ENCODE results near the gene PDE4D.
A peak's percentile ranks its signal among the peaks of the same experiment; 100 is the strongest.

PDE4D gene

DNA sequence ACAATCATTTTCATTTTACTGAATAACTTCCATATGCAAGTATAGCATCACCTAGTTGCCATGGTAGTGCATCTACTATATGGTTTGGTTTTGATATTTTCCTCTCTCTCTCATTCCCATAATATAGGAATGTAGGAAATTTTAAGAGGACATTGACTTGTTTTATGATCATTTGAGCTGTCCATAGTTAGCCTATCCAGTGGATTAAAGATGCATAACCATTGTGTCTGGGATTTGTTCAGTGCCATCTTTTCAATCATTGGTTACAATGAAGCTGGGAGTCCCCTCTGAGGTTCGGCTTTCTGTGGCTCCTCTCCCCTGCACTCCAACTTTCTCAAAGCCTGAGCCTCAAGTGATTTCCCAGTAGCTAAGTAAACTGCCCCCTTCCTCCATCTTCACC, 852.2 kb downstream of the PDE4D start:
- TF ChIP-seq, protein P1, sequence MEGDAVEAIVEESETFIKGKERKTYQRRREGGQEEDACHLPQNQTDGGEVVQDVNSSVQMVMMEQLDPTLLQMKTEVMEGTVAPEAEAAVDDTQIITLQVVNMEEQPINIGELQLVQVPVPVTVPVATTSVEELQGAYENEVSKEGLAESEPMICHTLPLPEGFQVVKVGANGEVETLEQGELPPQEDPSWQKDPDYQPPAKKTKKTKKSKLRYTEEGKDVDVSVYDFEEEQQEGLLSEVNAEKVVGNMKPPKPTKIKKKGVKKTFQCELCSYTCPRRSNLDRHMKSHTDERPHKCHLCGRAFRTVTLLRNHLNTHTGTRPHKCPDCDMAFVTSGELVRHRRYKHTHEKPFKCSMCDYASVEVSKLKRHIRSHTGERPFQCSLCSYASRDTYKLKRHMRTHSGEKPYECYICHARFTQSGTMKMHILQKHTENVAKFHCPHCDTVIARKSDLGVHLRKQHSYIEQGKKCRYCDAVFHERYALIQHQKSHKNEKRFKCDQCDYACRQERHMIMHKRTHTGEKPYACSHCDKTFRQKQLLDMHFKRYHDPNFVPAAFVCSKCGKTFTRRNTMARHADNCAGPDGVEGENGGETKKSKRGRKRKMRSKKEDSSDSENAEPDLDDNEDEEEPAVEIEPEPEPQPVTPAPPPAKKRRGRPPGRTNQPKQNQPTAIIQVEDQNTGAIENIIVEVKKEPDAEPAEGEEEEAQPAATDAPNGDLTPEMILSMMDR (IDR thresholded peaks at IDR 0.05): no peak
- no peak for DNase-seq (ENCODE audit: low spot score)
- Histone ChIP-seq H3K27ac (no peak overlapping the region), H3K4me3 (no peak overlapping the region)

DNA sequence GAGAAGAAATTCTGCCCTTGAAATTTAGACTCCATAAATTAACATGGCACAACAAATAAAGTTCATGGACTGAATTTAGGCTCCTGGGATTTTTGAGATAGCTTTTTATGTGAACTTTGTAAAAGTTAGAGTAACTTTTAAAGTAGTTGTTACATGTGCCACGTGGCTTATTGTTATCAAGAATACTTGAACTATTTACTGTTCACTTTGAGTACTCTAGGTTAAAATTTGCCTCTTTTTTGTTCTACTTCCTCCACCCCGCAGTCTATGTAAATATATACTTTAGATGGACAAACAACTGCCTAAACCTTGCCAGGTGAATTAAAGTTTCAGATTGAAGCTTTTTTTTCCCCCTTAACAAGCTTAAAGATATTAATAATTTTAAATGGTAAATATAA, 852.7 kb downstream of the PDE4D start:
- Histone ChIP-seq H3K4me3 (no peak overlapping the region), H3K27ac (peak overlapping the region in 1 of 2 donors; percentile 85)
- DNase-seq (ENCODE audit: low spot score): no peak
- TF ChIP-seq, protein P1 (IDR thresholded peaks at IDR 0.05): no peak

DNA sequence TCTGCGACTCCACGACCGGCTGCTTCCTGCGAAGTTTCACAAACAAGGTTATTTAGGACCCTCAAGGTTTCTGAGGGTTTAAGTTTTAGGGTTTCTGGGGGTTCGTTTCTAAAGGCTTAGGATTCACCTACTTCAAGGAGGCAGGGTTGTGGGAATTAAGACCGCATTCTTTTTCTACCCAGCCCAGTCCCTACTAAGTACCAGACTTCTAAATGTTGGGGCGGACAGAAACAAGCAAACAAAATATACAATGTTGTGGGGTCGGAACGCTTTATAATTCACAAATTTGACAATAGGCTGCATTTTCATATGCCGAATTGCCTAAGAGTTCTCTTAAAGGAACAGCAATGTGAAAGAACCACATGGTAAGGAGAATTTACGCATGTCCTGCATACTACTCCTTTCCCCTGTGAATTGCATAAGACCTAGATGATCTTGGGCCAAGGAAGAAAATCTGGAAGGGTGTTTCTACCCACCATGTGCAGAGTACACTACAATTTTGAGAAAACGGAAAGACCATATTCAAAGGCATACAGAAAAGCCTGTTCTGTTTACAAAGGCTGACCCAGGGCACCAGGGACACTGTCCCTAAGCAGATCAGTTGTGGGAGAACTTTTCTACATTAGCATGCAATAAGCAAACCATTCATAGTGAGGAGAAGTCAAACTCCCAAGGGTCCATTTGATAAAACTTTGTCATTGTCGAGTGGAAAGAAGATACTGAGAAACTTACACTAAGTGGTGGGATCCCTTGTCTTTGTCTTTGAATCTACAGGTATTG, 853.3 kb downstream of the PDE4D start:
- TF ChIP-seq, protein P1 (IDR thresholded peaks at IDR 0.05): no peak
- Histone ChIP-seq H3K27ac (peak overlapping the region; percentile 44 to 85), H3K4me3 (peak overlapping the region; percentile 77)
- no peak for DNase-seq (ENCODE audit: low spot score)

DNA sequence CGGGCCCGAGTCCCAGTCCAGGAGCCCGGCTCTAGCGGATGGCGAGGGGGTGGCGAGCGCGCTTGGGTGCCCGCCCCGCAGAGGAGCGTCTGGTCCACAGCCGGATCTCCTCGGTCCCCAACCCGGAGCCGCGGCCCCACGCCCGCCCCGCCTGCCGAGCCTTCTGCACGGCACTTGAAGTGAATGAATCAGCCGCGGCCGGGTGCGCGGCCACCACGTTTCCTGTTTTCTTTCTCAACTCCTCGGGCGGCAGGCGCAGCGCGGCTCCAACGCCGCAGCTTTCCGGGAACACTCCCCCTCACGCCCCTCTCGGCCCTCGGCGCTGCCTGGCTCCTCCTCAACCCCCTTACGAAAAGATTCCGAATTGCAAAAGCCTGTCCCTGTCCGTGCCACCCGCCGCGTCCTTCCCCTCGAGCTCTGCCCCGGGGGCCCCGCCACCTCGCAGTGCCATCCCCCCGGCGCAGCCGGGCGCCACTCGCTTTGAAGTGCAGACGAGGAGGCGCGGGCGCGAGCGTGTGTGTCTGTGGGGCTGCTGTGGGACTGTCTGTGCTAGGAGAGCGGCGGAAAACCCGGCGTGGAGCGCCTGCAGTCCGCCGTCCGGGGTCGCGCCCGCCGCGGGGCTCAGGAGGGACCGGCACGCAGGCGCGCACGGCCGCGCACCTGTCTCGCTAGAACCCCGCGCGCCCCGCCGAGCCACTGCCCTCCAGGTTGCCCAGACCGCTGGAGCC, 854.1 kb downstream of the PDE4D start:
- DNase-seq (ENCODE audit: low spot score): peak; percentile 90
- peak overlapping the region; percentile 44 to 85 for H3K27ac ChIP-seq
- peak overlapping the region; percentile 77 for H3K4me3 ChIP-seq

DNA sequence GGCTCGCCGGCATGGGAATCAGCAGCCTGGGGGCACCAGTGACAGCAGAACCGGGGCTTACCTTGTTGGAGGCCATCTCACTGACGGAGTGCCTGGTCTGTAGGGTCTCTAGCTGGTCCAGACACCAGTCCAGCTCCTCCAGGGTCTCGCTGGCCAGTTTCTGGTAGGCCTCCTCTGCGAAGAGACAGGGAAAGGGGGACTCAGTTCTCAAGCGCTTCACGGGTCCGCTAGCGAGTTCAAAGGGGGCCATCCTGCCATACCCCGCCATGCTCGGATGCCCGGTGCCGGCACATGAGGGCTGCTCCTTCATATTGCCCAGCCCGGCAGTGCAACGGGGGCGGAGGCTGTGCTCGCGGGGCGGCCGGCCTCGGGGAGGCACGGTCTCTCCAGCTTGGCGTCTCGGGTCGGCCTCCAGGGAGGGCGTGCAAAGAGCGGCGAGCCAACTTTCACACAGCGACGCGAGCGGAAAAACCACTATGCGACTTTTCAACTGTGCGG, 854.7 kb downstream of the PDE4D start:
- TF ChIP-seq, protein P1 (IDR thresholded peaks at IDR 0.05): no peak
- peak overlapping the region; percentile 44 to 85 for H3K27ac ChIP-seq
- peak; percentile 79 for DNase-seq (ENCODE audit: low spot score)
- peak overlapping the region; percentile 77 for H3K4me3 ChIP-seq

More for the DNA sequence above, 854.1 kb downstream of the PDE4D start:
- TF ChIP-seq, protein P1 (IDR thresholded peaks at IDR 0.05): no peak

DNA sequence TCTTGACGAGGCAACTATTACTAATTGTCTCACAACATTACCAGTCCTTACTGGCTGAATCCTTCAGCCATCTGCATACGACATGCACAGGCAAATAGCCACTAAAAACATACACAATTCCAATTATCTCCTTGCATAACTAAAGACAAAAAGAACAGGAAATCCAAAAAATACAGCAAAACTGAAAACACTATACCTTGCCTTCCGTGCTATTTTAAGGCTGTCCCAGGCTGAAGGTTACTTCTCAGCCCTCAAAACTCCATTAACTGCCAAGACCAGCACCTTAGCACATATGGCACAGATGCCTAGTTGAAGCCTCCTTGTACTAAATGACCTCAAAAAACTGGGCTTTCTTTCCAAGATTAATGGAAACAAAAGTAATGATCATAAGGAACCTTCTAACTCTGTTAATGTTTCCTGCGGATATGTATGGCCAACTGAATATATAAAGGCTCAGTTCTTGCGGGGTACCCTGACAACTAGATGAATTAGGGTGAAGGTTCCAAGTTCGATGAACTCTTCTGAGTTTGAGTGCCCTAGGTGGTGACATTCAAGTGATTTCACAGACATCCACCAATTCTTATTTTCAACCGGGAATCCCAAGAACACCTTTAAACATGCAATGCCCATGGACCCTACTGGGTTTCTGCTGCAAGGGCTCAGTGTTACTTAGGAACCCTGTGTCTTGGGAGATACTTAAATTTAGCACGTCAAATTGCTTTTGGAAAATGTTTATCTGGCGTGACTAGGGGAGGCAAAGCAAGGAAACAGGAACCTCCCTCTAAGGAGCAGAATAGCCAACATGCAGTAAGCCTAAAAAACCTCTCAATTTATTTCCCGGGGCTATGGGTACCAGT, 855.4 kb downstream of the PDE4D start:
- peak overlapping the region; percentile 77 for H3K4me3 ChIP-seq
- H3K27ac ChIP-seq: peak overlapping the region; percentile 44 to 85
- TF ChIP-seq, protein P1 (IDR thresholded peaks at IDR 0.05): no peak
- no peak for DNase-seq (ENCODE audit: low spot score)
